K562 (cell line): ENCODE data around the gene TAMALIN. TPM values are rescaled to one million over a fixed set of nuclear protein-coding genes. Genes with fewer than 3 reads are reported as not detected.

Source experiments
- ATAC-seq: fragments of 200-7000 bp; cut with Tn5 transposase; 3 replicates; pipeline ENCODE4 v1.9.1; 2020; ENCODE audit warnings: moderate library complexity
- BruUV-seq: library from RNA; stranded (reverse); fragments of 400-500 nt; replicated peaks from 2 replicates; lab custom pipeline; 2021; lab: Mats Ljungman, UMichigan
- CTCF ChIA-PET: fragments of 300-600 bp; formaldehyde crosslinking; extraction: SDS; loops from one replicate; lab custom pipeline; 2021; ENCODE audit warnings: low intra/inter-chr PET ratio; lab: Yijun Ruan, JAX
- POLR2A ChIA-PET: fragments of 300-600, 350-650 bp; sonication (Branson Sonifier 250); formaldehyde crosslinking; extraction: SDS; loops from one replicate; lab custom pipeline; 2021; ENCODE audit warnings: antibody characterized with exemption, inconsistent platforms; lab: Yijun Ruan, JAX
- DNase-seq, 4 experiments: peaks; one replicate each; pipeline versions ENCODE4 v3.0.0 to v3.0.0-alpha.2; 2011 to 2018; ENCODE audit warnings: low spot score in 3 of 4, mixed read lengths in 3 of 4; ENCODE audit errors: extremely low read depth in 1 of 4
- FAIRE-seq: peaks from 2 replicates; lab custom pipeline; 2011; peaks lifted over from hg19 to GRCh38; lab: Jason Lieb, UNC
- H2AFZ ChIP-seq: 2 replicates; pipeline ENCODE4 v1.6.0; 2011; ENCODE audit warnings: low read depth, low read length, control low read depth, inconsistent platforms
- H3K27ac ChIP-seq: fragments of 200-600 bp; 3 replicates; pipeline ENCODE4 v1.8.0; 2011; ENCODE audit warnings: low read depth, mild to moderate bottlenecking, control low read depth, inconsistent platforms, low read length, moderate library complexity, mixed read lengths; ENCODE audit errors: extremely low read depth
- H3K27me3 ChIP-seq, 2 experiments: fragments of 300-600 bp in 1 of 2; 2 replicates in 1 of 2; 3 replicates in 1 of 2; pipeline versions ENCODE4 v1.6.0 to v1.8.0; 2011; ENCODE audit warnings: inconsistent platforms in 2 of 2, low read length in 2 of 2, mild to moderate bottlenecking in 1 of 2, mixed read lengths in 1 of 2, moderate library complexity in 1 of 2; ENCODE audit not compliant: control insufficient read depth in 2 of 2, insufficient read depth in 2 of 2
- H3K36me3 ChIP-seq: fragments of 300-600 bp; 3 replicates; pipeline ENCODE4 v1.8.0; 2011; ENCODE audit warnings: mild to moderate bottlenecking, low read length, inconsistent platforms; ENCODE audit not compliant: control insufficient read depth, insufficient read depth
- H3K4me1 ChIP-seq, 2 experiments: fragments of 200-600 bp in 1 of 2; replicated peaks in 1 of 2; 2 replicates in 1 of 2; 3 replicates in 1 of 2; pipeline versions ENCODE4 v1.5.1 to v1.8.0; 2011; ENCODE audit warnings: inconsistent platforms in 2 of 2, low read length in 2 of 2, mild to moderate bottlenecking in 1 of 2, mixed read lengths in 1 of 2, moderate library complexity in 1 of 2; ENCODE audit not compliant: control insufficient read depth in 2 of 2, insufficient read depth in 2 of 2
- H3K4me2 ChIP-seq: 2 replicates; pipeline ENCODE4 v1.6.1; 2011; ENCODE audit warnings: low read length, control low read depth, inconsistent platforms, mixed read lengths; ENCODE audit not compliant: insufficient read depth
- H3K4me3 ChIP-seq: fragments of 200-600 bp; sonication (generic), shearing (Covaris generic); 2 replicates; pipeline ENCODE4 v1.5.1; 2016; ENCODE audit warnings: control low read depth, inconsistent platforms
- H3K79me2 ChIP-seq: fragments of 200-600 bp; 3 replicates; pipeline ENCODE4 v1.8.0; 2011; ENCODE audit warnings: low read length, inconsistent platforms; ENCODE audit not compliant: control insufficient read depth, insufficient read depth
- H3K9ac ChIP-seq, 2 experiments: 2 replicates each; pipeline versions ENCODE4 v1.6.0 to v1.6.1; 2011; ENCODE audit warnings: low read depth in 2 of 2, low read length in 2 of 2, control low read depth in 1 of 2, inconsistent platforms in 1 of 2, mild to moderate bottlenecking in 1 of 2, mixed read lengths in 1 of 2; ENCODE audit not compliant: insufficient read depth in 1 of 2
- H3K9me1 ChIP-seq: one replicate; pipeline ENCODE4 v1.6.0; 2011; ENCODE audit warnings: inconsistent platforms, mild to moderate bottlenecking, low read length, moderate library complexity; ENCODE audit not compliant: control insufficient read depth, insufficient read depth
- H3K9me3 ChIP-seq: replicated peaks from 2 replicates; pipeline ENCODE4 v1.5.1; 2011; ENCODE audit warnings: low read depth, low read length, inconsistent platforms; ENCODE audit not compliant: control insufficient read depth, insufficient read depth
- H4K20me1 ChIP-seq: replicated peaks from 2 replicates; pipeline ENCODE4 v1.6.1; 2011; ENCODE audit warnings: low read length, inconsistent platforms, mixed read lengths; ENCODE audit not compliant: control insufficient read depth, insufficient read depth
- CREB1 ChIP-seq, 2 experiments: sonication (generic) in 1 of 2; formaldehyde crosslinking in 1 of 2; IDR thresholded peaks; 2 replicates each; pipeline versions ENCODE4 v1.6.1 to v1.8.0; 2012 to 2022; ENCODE audit warnings: inconsistent platforms in 1 of 2, mild to moderate bottlenecking in 1 of 2, missing genetic modification reagents in 1 of 2, moderate library complexity in 1 of 2
- HMGN3 ChIP-seq: IDR thresholded peaks from 2 replicates; pipeline ENCODE4 v1.6.1; 2011; ENCODE audit warnings: borderline replicate concordance, low read depth, mild to moderate bottlenecking, mixed read lengths, low read length; ENCODE audit not compliant: insufficient read length; ENCODE audit errors: extremely low read depth
- HSF4 ChIP-seq: fragments of 250-450 bp; sonication (Bioruptor Pico); IDR thresholded peaks from 2 replicates; pipeline ENCODE4 v2.1.2; 2022; ENCODE audit warnings: mild to moderate bottlenecking, moderate library complexity, borderline replicate concordance
- KLF16 ChIP-seq: IDR thresholded peaks from 2 replicates; pipeline ENCODE4 v1.6.1; 2016; ENCODE audit warnings: antibody characterized with exemption
- MBD1 ChIP-seq: fragments of 250-450 bp; sonication (Bioruptor Pico); IDR thresholded peaks from 2 replicates; pipeline ENCODE4 v1.8.0; 2022; ENCODE audit warnings: inconsistent platforms
- TCFL5 ChIP-seq: fragments of 250-450 bp; sonication (Bioruptor Pico); conservative IDR thresholded peaks from 2 replicates; pipeline ENCODE4 v1.6.1; 2021; ENCODE audit warnings: mild to moderate bottlenecking, moderate library complexity, matching md5 sums
- ZKSCAN3 ChIP-seq: fragments of 250-450 bp; sonication (Bioruptor Pico); IDR thresholded peaks from 2 replicates; pipeline ENCODE4 v1.4.0; 2020
- ZNF121 ChIP-seq: sonication (generic); formaldehyde crosslinking; conservative IDR thresholded peaks from 2 replicates; pipeline ENCODE4 v1.8.0; 2022; ENCODE audit warnings: missing genetic modification reagents
- WGBS: fragments of 100-300 bp; shearing (Covaris generic); methylation state at CpG from one replicate; pipeline ENCODE4 v1.1.6; 2016; ENCODE audit warnings: low coverage, mixed read lengths; ENCODE audit not compliant: insufficient coverage; ENCODE audit errors: missing lambda C conversion rate; 5-methylcytosine and 5-hydroxymethylcytosine counted together
- in situ Hi-C: fragments of 300-500 bp; cut with MboI; formaldehyde crosslinking; loops from 4 replicates; pipeline ENCODE4 v1.15.0; 2018; ENCODE audit warnings: inconsistent platforms, mixed read lengths
- intact Hi-C: fragments of 100-400 bp; cut with micrococcal nuclease; formaldehyde crosslinking; loops from 2 replicates; pipeline ENCODE4 v1.14.2; 2022
- polyA plus RNA-seq, 8 experiments: library from polyadenylated mRNA; depleted of rRNA in 4 of 8; stranded (reverse) in 5 of 8; unstranded in 3 of 8; fragments of >200 nt; fragmentation: Nextera tagmentation in 2 of 8; fragmentation: Illumina TruSeq in 1 of 8; extraction: Ambion mirVana in 2 of 8; extraction: Trizol in 1 of 8; gene quantifications; 2 replicates each; pipeline versions ENCODE4 v1.2.1 to v1.2.3, GENCODE V29; 2011 to 2014; ENCODE audit warnings: inconsistent platforms in 1 of 8, missing spikeins in 1 of 8
- total RNA-seq, 7 experiments: library from RNA; depleted of rRNA in 6 of 7; stranded (reverse); fragments of >200 nt in 6 of 7; fragmentation: Illumina TruSeq in 2 of 7; extraction: Trizol in 2 of 7; gene quantifications; 2 replicates each; pipeline versions ENCODE4 v1.2.1 to v1.2.3, GENCODE V29; 2011 to 2021; ENCODE audit warnings: low replicate concordance in 1 of 7

TAMALIN gene
- total and polyA plus RNA-seq, 9 of the 15 experiments (the other 6 are each of a cell fraction or from before 2014, with no cell fraction given) = 0.74 to 2.2 (median 1.5) TPM; not detected in 2

GRCh38 chr12:51963477-51963876, 43.3 kb upstream of the TAMALIN start:
- H3K27ac ChIP-seq = no peak overlapping the region
- 96% methylated on average over 3 of the region's 4 CpGs for WGBS
- peaks cover 0 to under 1% of the 10 kb centered on the region in 2 experiments; a peak in 1 of 5 replicates for H3K4me1 ChIP-seq
- H3K36me3 ChIP-seq = peaks cover 5% of the 10 kb centered on the region; the same call in 1 of the 3 replicates
- no peak for TF ChIP-seq KLF16
- no peak for TF ChIP-seq HSF4 (CRISPR knock-in tag)
- TF ChIP-seq CREB1 (IDR thresholded peaks at IDR 0.05) = no peak
- TF ChIP-seq CREB1 (CRISPR knock-in tag; IDR thresholded peaks at IDR 0.05) = no peak
- no peak for TF ChIP-seq HMGN3
- TF ChIP-seq, all 486 proteins: peak for 0
- in situ Hi-C loops = no loop called here
- Histone ChIP-seq H2AFZ (no peak overlapping the region), H3K9ac (no peak overlapping the region), H3K4me2 (no peak overlapping the region), H3K9me3 (no peaks in the 10 kb centered on the region), H3K79me2 (no peaks in the 10 kb centered on the region), H4K20me1 (no peaks in the 10 kb centered on the region; the same call in 1 of the 2 replicates), H3K4me3 (no peak overlapping the region), H3K9me1 (no peaks in the 10 kb centered on the region), H3K27me3 (no peaks in the 10 kb centered on the region)
- CTCF ChIA-PET = no interaction called here
- BruUV-seq = no TSS peak
- intact Hi-C loops = no loop called here
- POLR2A ChIA-PET = interaction anchor here (0.6 kb wide), 1 partner anchor 117 kb away, joined by 3 read pairs; no protein-coding TSS in a partner anchor
- ATAC-seq (no peak), FAIRE-seq (no peak), DNase-seq (no peak)

- no TSS peak for BruUV-seq
- peaks cover 20% of the 10 kb centered on the region for H4K20me1 ChIP-seq
- no peak overlapping the region for H2AFZ ChIP-seq
- in situ Hi-C loops (no loop called here), intact Hi-C loops (no loop called here)
- H3K36me3 ChIP-seq = peaks cover 2% of the 10 kb centered on the region; the same call in 1 of the 3 replicates
- no peak for FAIRE-seq
- H3K9ac ChIP-seq = no peak overlapping the region
- no peaks in the 10 kb centered on the region for H3K9me3 ChIP-seq
- ATAC-seq = no peak
- H3K79me2 ChIP-seq = peaks cover 23% of the 10 kb centered on the region; the same call in 2 of the 3 replicates
- H3K4me2 ChIP-seq = no peak overlapping the region
- H3K27ac ChIP-seq = no peak overlapping the region
- WGBS = 71% methylated on average over 2 of the region's 2 CpGs
- peaks cover 5% of the 10 kb centered on the region for H3K9me1 ChIP-seq
- peak; percentile 25; the same call in 1 of the 2 replicates for TF ChIP-seq ZNF121 (CRISPR knock-in tag)
- TF ChIP-seq TCFL5 (CRISPR knock-in tag) = no peak
- TF ChIP-seq MBD1 (CRISPR knock-in tag) = no peak
- no peak for TF ChIP-seq ZKSCAN3 (CRISPR knock-in tag)
- ChIA-PET CTCF (no interaction called here), POLR2A (interaction anchor here (1.7 kb wide), 1 partner anchor 8 kb away, joined by 8 read pairs; no protein-coding TSS in a partner anchor)
- H3K4me3 ChIP-seq = no peak overlapping the region
- H3K4me1 ChIP-seq = peaks cover 10 to 38% of the 10 kb centered on the region in 2 experiments; a peak in 4 of 5 replicates
- DNase-seq = no peak
- no peaks in the 10 kb centered on the region for H3K27me3 ChIP-seq
These were observed 37.1 kb upstream of the TAMALIN start for GRCh38 chr12:51969643-51970042.
